Activated T-helper 2 cell treated with anti-CD3 and anti-CD28 coated beads, Interferon-gamma antibody, Interleukin-2, Interleukin-4, amounts not matched to agents 10 μg/mL and 5 μg/mL and 100 μg/mL, durations not matched to agents 14 hours and 24 hours and 36 hours (primary cell): ENCODE data around the gene RMI2. TPM values are rescaled to one million over a fixed set of nuclear protein-coding genes. Genes with fewer than 3 reads are reported as not detected.

Source experiments
- DNase-seq: peaks from one replicate; pipeline ENCODE4 v3.0.0; 2021; ENCODE audit warnings: low spot score
- H3K27ac Mint-ChIP-seq: one replicate; pipeline ENCODE4 v1.8.0; 2021; ENCODE audit warnings: mixed read lengths
- H3K27me3 Mint-ChIP-seq: one replicate; pipeline ENCODE4 v1.8.0; 2021; ENCODE audit warnings: low read depth, mixed read lengths
- H3K36me3 Mint-ChIP-seq: one replicate; pipeline ENCODE4 v1.8.0; 2021; ENCODE audit warnings: low read depth, mixed read lengths
- H3K4me1 Mint-ChIP-seq: one replicate; pipeline ENCODE4 v1.8.0; 2021; ENCODE audit warnings: low read depth, mixed read lengths
- H3K4me3 Mint-ChIP-seq: one replicate; pipeline ENCODE4 v1.8.0; 2021; ENCODE audit warnings: low read depth, mild to moderate bottlenecking, moderate library complexity, mixed read lengths
- H3K9me3 Mint-ChIP-seq: one replicate; pipeline ENCODE4 v1.8.0; 2021; ENCODE audit warnings: mixed read lengths
- intact Hi-C: fragments of 100-400 bp; cut with micrococcal nuclease; formaldehyde crosslinking; loops from one replicate; pipeline ENCODE4 v1.15.1; 2023
- total RNA-seq: library from RNA; stranded (reverse); gene quantifications from 2 replicates; pipeline ENCODE4 v1.2.3, GENCODE V29; 2022

RMI2 gene
- total RNA-seq, 1 donor from 2014 or later = 67.4 TPM

- Mint-ChIP-seq H3K27ac (no peak overlapping the region), H3K27me3 (no peaks in the 10 kb centered on the region), H3K36me3 (no peaks in the 10 kb centered on the region), H3K4me3 (no peak overlapping the region), H3K9me3 (no peaks in the 10 kb centered on the region), H3K4me1 (peaks cover 11% of the 10 kb centered on the region)
- intact Hi-C loops = no loop called here
- no peak for DNase-seq
Measured at GRCh38 chr16:11303405-11304138, 41.7 kb upstream of the RMI2 start.

- intact Hi-C loops = no loop called here
- peaks cover 25% of the 10 kb centered on the region for H3K4me1 Mint-ChIP-seq
- no peaks in the 10 kb centered on the region for H3K9me3 Mint-ChIP-seq
- no peak for DNase-seq
- H3K4me3 Mint-ChIP-seq = no peak overlapping the region
- no peak overlapping the region for H3K27ac Mint-ChIP-seq
- no peaks in the 10 kb centered on the region for H3K27me3 Mint-ChIP-seq
- no peaks in the 10 kb centered on the region for H3K36me3 Mint-ChIP-seq
Measured at GRCh38 chr16:11306381-11306780, 38.9 kb upstream of the RMI2 start.

GRCh38 chr16:11306997-11307638 is 38.1 kb upstream of the RMI2 start:
- no peak for DNase-seq
- H3K9me3 Mint-ChIP-seq = no peaks in the 10 kb centered on the region
- no peak overlapping the region for H3K27ac Mint-ChIP-seq
- H3K4me1 Mint-ChIP-seq = peaks cover 28% of the 10 kb centered on the region
- intact Hi-C loops = no loop called here
- no peaks in the 10 kb centered on the region for H3K36me3 Mint-ChIP-seq
- H3K4me3 Mint-ChIP-seq = no peak overlapping the region
- no peaks in the 10 kb centered on the region for H3K27me3 Mint-ChIP-seq

- Mint-ChIP-seq H3K9me3 (no peaks in the 10 kb centered on the region), H3K4me3 (no peak overlapping the region), H3K27ac (no peak overlapping the region), H3K27me3 (no peaks in the 10 kb centered on the region), H3K36me3 (no peaks in the 10 kb centered on the region), H3K4me1 (peaks cover 33% of the 10 kb centered on the region)
- DNase-seq = no peak
- intact Hi-C loops = no loop called here
Measured at GRCh38 chr16:11307639-11308492, 37.4 kb upstream of the RMI2 start.

GRCh38 chr16:11308493-11309283 is 36.6 kb upstream of the RMI2 start:
- Mint-ChIP-seq H3K4me3 (no peak overlapping the region), H3K9me3 (no peaks in the 10 kb centered on the region), H3K27ac (no peak overlapping the region), H3K36me3 (no peaks in the 10 kb centered on the region), H3K4me1 (peaks cover 37% of the 10 kb centered on the region), H3K27me3 (no peaks in the 10 kb centered on the region)
- intact Hi-C loops = no loop called here
- DNase-seq = no peak

- no peaks in the 10 kb centered on the region for H3K27me3 Mint-ChIP-seq
- H3K36me3 Mint-ChIP-seq = no peaks in the 10 kb centered on the region
- H3K27ac Mint-ChIP-seq = peak overlapping the region; percentile 8
- no peak overlapping the region for H3K4me3 Mint-ChIP-seq
- peaks cover 38% of the 10 kb centered on the region for H3K4me1 Mint-ChIP-seq
- H3K9me3 Mint-ChIP-seq = no peaks in the 10 kb centered on the region
- no peak for DNase-seq
- intact Hi-C loops = loop anchor here (2.0 kb wide), 3 partner anchors 53 to 345 kb away; partner anchors contain the start of gene SOCS1
Measured at GRCh38 chr16:11309895-11310633, 35.2 kb upstream of the RMI2 start.

- Mint-ChIP-seq H3K9me3 (no peaks in the 10 kb centered on the region), H3K4me3 (no peak overlapping the region), H3K36me3 (no peaks in the 10 kb centered on the region), H3K27ac (peak overlapping the region; percentile 80), H3K27me3 (no peaks in the 10 kb centered on the region), H3K4me1 (peaks cover 38% of the 10 kb centered on the region)
- DNase-seq = no peak
- intact Hi-C loops = loop anchor here (2.0 kb wide), 3 partner anchors 52 to 346 kb away; partner anchors contain the start of gene SOCS1
Measured at GRCh38 chr16:11310634-11310977, 34.7 kb upstream of the RMI2 start.

- H3K9me3 Mint-ChIP-seq = no peaks in the 10 kb centered on the region
- H3K4me1 Mint-ChIP-seq = peaks cover 38% of the 10 kb centered on the region
- DNase-seq = peak; percentile 65
- H3K27me3 Mint-ChIP-seq = no peaks in the 10 kb centered on the region
- H3K27ac Mint-ChIP-seq = peak overlapping the region; percentile 80
- intact Hi-C loops = loop anchor here (1.0 to 2.0 kb wide), 6 partner anchors 17 to 346 kb away; partner anchors contain the start of genes RMI2 and SOCS1
- H3K36me3 Mint-ChIP-seq = no peaks in the 10 kb centered on the region
- peak overlapping the region; percentile 30 for H3K4me3 Mint-ChIP-seq
Measured at GRCh38 chr16:11310997-11311561, 34.2 kb upstream of the RMI2 start.

- intact Hi-C loops = no loop called here
- Mint-ChIP-seq H3K27me3 (no peaks in the 10 kb centered on the region), H3K27ac (peak overlapping the region; percentile 4), H3K36me3 (no peaks in the 10 kb centered on the region), H3K4me1 (peaks cover 39% of the 10 kb centered on the region), H3K9me3 (no peaks in the 10 kb centered on the region), H3K4me3 (no peak overlapping the region)
- DNase-seq = peak; percentile 38
Measured at GRCh38 chr16:11312718-11313492, 32.4 kb upstream of the RMI2 start.

- Mint-ChIP-seq H3K27ac (no peak overlapping the region), H3K27me3 (no peaks in the 10 kb centered on the region), H3K4me1 (peaks cover 37% of the 10 kb centered on the region), H3K9me3 (no peaks in the 10 kb centered on the region), H3K4me3 (no peak overlapping the region), H3K36me3 (no peaks in the 10 kb centered on the region)
- intact Hi-C loops = no loop called here
- no peak for DNase-seq
Measured at GRCh38 chr16:11313493-11314308, 31.6 kb upstream of the RMI2 start.
